ENCODE measurements around the gene HCRT. TPM values are rescaled to one million over a fixed set of nuclear protein-coding genes. Genes with fewer than 3 reads are reported as not detected.
A peak's percentile ranks its signal among the peaks of the same experiment; 100 is the strongest.

Gene HCRT
- total and polyA plus RNA-seq, 5 donors from 2014 or later = not detected

DNA sequence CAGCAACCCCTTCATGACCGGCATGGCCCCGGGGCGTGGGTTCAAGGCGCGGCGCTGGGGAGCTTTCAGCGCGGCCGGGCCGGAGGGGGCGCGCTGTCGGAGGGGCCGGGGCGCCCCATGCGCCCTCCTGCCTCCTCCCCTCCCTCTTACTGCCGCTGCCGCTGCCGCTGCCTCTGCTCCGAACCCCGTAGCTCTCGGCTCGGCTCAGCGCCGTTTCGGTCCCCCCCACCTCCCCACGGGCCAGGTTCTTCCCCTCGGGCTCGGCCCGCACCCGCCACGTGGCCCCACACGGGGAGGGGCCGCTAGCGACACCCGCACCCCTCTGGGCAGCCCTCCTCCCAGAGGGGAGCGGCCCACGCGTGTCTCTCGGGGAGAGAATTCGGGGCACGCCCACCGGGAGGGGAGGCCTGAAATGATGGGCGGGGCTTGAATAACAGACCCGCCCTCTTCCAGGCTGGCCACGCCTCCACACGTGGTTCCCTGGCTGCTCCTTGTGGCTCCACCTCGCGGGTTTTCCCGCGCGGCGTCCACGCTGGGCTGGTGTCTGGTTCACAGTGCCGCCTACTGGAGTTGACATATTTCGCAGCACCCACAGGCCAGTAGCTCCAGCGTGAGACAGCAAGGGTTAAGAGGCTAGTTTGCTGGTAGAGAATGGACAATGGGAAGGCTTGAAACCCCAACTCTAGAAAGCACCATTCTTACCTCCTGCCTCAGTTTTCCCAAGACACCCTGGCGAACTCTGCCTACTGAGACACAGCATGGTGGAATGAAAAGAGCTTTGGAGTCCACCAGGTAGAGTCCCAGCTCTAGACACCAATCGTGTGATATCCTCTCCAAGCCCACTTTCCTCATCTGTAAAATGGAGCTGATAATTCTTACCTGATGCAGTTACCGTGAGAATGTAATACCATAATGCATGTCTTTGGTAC, 4.1 kb downstream of the HCRT start, which contains the start of gene KCNH4:
Gene KCNH4 (minus strand): TSS at position 221 of the 929 bp plus-strand sequence. CDS start 197 bp downstream, at position 24.
- DNase-seq = peak; percentile 79 to 89 (median 85)
- Mint-ChIP-seq H3K27me3 (peaks cover 12% of the 10 kb centered on the region), H3K4me1 (peaks cover 15 to 69% (median 31%) of the 10 kb centered on the region in 4 donors), H3K27ac (no peak within 1 kb of the TSS), H3K9me3 (peaks cover 0 to 2% (median 0%) of the 10 kb centered on the region in 7 donors), H3K4me3 (peak within 1 kb of the TSS; percentile 64 to 86 (median 78)), H3K36me3 (no peaks in the 10 kb centered on the region)
- Histone ChIP-seq H3K4me1 (ENCODE audit: control insufficient read depth, insufficient read depth, low read length, poor library complexity, severe bottlenecking) (peaks cover 54% of the 10 kb centered on the region), H3K27ac (ENCODE audit: insufficient read depth, low read length, poor library complexity, severe bottlenecking) (no peak within 1 kb of the TSS), H3K36me3 (ENCODE audit: control insufficient read depth, insufficient read depth, low read length) (no peaks in the 10 kb centered on the region), H3K27me3 (ENCODE audit: control insufficient read depth, insufficient read depth, low read length) (no peaks in the 10 kb centered on the region), H3K9me3 (ENCODE audit: control insufficient read depth in 2 of 2, low read length in 2 of 2) (no peaks in the 10 kb centered on the region), H3K4me3 (ENCODE audit: low read depth, low read length) (peak within 1 kb of the TSS; percentile 57)
- ATAC-seq (ENCODE audit: low read depth in 2 of 2) = peak; percentile 62 to 63

DNA sequence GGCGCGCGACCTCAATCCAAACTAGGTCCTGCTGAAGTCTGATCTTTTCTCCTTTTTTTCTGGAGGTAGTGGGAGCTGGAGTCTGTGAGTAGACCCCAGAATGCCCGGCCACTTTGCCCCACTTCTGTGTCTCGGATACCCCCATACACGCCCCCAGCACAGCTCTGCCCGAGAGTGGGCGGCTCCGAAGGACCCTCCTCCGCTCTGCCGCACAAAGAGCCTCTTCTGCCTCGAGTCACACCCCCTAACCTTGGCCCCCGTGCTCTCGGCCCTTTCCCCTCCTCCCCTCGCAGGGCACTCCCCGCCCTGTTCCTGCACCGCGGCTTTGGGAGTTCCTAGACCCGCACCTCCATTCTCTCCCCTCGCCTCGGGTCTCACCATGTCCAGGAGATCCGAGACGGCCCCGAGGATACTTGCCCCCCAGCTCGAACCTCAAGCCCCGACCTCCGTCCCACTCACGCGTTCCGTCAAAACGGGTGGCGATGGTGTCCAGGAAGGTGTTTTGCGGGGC, 4.8 kb downstream of the HCRT start:
- Mint-ChIP-seq H3K9me3 (peaks cover 0 to 2% (median 0%) of the 10 kb centered on the region in 7 donors), H3K36me3 (no peaks in the 10 kb centered on the region), H3K27ac (no peak overlapping the region), H3K27me3 (peaks cover 12% of the 10 kb centered on the region), H3K4me1 (peaks cover 15 to 67% (median 31%) of the 10 kb centered on the region in 4 donors), H3K4me3 (peak overlapping the region in 3 of 4 donors; percentile 62 to 71 (median 64))
- H3K9me3 ChIP-seq (ENCODE audit: control insufficient read depth in 2 of 2, low read length in 2 of 2) = no peaks in the 10 kb centered on the region
- no peak overlapping the region for H3K27ac ChIP-seq (ENCODE audit: insufficient read depth, low read length, poor library complexity, severe bottlenecking)
- no peaks in the 10 kb centered on the region for H3K36me3 ChIP-seq (ENCODE audit: control insufficient read depth, insufficient read depth, low read length)
- no peaks in the 10 kb centered on the region for H3K27me3 ChIP-seq (ENCODE audit: control insufficient read depth, insufficient read depth, low read length)
- ATAC-seq (ENCODE audit: low read depth in 2 of 2) = no peak
- peak overlapping the region; percentile 13 for H3K4me3 ChIP-seq (ENCODE audit: low read depth, low read length)
- no peak for DNase-seq
- H3K4me1 ChIP-seq (ENCODE audit: control insufficient read depth, insufficient read depth, low read length, poor library complexity, severe bottlenecking) = peaks cover 54% of the 10 kb centered on the region

DNA sequence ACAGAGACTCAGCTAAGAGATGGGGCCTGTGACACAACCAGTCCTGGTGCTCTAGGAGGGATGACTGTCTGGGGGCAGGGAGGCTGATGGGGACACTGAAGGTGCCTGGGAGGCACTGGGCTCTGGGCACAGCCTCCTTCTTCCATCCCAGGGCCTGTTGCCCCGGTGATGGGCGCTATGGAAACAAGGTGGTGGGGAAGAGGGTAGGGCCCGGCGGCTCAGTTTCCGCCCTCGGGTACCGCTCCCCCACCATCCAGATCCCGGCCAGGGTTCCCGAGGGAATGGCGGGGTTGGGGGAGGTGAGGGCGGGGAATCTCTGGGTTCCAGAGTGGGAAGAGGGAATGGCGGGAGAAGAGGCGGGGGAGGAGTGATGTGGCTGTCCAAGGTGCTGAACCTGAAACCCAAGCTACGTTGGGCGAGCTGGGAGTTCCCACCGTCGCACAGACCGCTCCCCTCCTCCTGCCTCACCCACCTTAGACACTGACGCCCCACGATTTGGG, 5.3 kb downstream of the HCRT start:
- H3K4me1 ChIP-seq (ENCODE audit: control insufficient read depth, insufficient read depth, low read length, poor library complexity, severe bottlenecking) = peaks cover 54% of the 10 kb centered on the region
- H3K27me3 Mint-ChIP-seq = peaks cover 12% of the 10 kb centered on the region
- H3K9me3 ChIP-seq (ENCODE audit: control insufficient read depth in 2 of 2, low read length in 2 of 2) = no peaks in the 10 kb centered on the region
- H3K27ac Mint-ChIP-seq = no peak overlapping the region
- no peaks in the 10 kb centered on the region for H3K27me3 ChIP-seq (ENCODE audit: control insufficient read depth, insufficient read depth, low read length)
- no peak for DNase-seq
- H3K4me3 Mint-ChIP-seq = peak overlapping the region; percentile 64 to 85 (median 78)
- peaks cover 0 to 2% (median 0%) of the 10 kb centered on the region in 7 donors for H3K9me3 Mint-ChIP-seq
- no peak overlapping the region for H3K4me3 ChIP-seq (ENCODE audit: low read depth, low read length)
- H3K36me3 Mint-ChIP-seq = no peaks in the 10 kb centered on the region
- no peak overlapping the region for H3K27ac ChIP-seq (ENCODE audit: insufficient read depth, low read length, poor library complexity, severe bottlenecking)
- H3K36me3 ChIP-seq (ENCODE audit: control insufficient read depth, insufficient read depth, low read length) = no peaks in the 10 kb centered on the region
- ATAC-seq (ENCODE audit: low read depth in 2 of 2) = no peak
- H3K4me1 Mint-ChIP-seq = peaks cover 14 to 62% (median 30%) of the 10 kb centered on the region in 4 donors

DNA sequence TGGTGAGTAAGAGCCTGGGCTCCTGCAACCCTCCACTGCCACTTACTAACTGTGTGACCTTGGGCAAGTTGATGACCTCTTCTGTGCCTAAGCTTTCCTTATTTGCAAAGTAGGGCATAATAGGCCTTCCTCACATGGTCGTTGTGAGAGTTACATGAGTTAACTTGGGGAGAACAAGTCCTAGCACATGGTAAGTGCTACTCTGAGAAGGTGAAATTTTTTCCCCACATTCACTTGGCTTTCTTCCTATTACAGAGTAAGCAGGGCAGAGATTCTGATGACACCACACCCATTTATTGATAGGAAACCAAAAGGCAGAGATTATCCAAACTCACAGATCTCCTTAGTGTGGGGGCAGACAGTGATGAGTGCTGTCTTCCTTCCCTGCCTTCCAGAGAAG, 5.9 kb downstream of the HCRT start:
- Histone ChIP-seq H3K4me1 (ENCODE audit: control insufficient read depth, insufficient read depth, low read length, poor library complexity, severe bottlenecking) (peaks cover 48% of the 10 kb centered on the region), H3K9me3 (ENCODE audit: control insufficient read depth in 2 of 2, low read length in 2 of 2) (no peaks in the 10 kb centered on the region), H3K36me3 (ENCODE audit: control insufficient read depth, insufficient read depth, low read length) (no peaks in the 10 kb centered on the region), H3K27me3 (ENCODE audit: control insufficient read depth, insufficient read depth, low read length) (no peaks in the 10 kb centered on the region), H3K4me3 (ENCODE audit: low read depth, low read length) (no peak overlapping the region), H3K27ac (ENCODE audit: insufficient read depth, low read length, poor library complexity, severe bottlenecking) (no peak overlapping the region)
- H3K9me3 Mint-ChIP-seq = peaks cover 0 to 2% (median 0%) of the 10 kb centered on the region in 7 donors
- no peaks in the 10 kb centered on the region for H3K36me3 Mint-ChIP-seq
- peak overlapping the region; percentile 6 to 85 (median 52) for H3K4me3 Mint-ChIP-seq
- DNase-seq = no peak
- H3K27ac Mint-ChIP-seq = no peak overlapping the region
- peaks cover 9 to 56% (median 27%) of the 10 kb centered on the region in 4 donors for H3K4me1 Mint-ChIP-seq
- H3K27me3 Mint-ChIP-seq = peaks cover 12% of the 10 kb centered on the region
- no peak for ATAC-seq (ENCODE audit: low read depth in 2 of 2)

DNA sequence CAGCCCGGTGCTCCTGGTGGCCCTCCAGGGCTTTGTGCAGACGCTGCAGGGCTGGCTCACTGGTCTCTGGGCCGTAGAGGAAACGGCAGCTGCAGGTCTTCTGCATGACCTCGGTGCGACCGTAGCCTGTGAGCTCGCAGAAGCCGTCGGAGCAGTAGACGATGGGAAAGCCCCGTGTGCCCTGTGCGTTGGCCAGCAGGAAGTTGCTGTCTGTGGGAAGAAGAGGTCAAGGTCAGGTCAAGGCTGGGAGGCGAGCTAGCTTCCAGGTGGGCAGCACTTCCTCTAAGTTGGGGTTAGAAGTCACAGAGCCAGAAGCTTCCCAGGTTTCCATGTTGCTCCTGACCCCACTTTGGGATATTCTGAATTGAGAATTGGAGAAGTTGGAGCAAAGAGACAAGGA, 6.4 kb downstream of the HCRT start:
- Mint-ChIP-seq H3K9me3 (peaks cover 0 to 2% (median 0%) of the 10 kb centered on the region in 7 donors), H3K4me1 (peaks cover 9 to 53% (median 25%) of the 10 kb centered on the region in 4 donors), H3K36me3 (no peaks in the 10 kb centered on the region), H3K27ac (peak overlapping the region in 1 of 3 donors; percentile 90), H3K4me3 (peak overlapping the region in 3 of 4 donors; percentile 54 to 85 (median 80)), H3K27me3 (peaks cover 11% of the 10 kb centered on the region)
- ATAC-seq (ENCODE audit: low read depth in 2 of 2) = peak in 1 of 2 donors; percentile 14
- Histone ChIP-seq H3K36me3 (ENCODE audit: control insufficient read depth, insufficient read depth, low read length) (no peaks in the 10 kb centered on the region), H3K27ac (ENCODE audit: insufficient read depth, low read length, poor library complexity, severe bottlenecking) (no peak overlapping the region), H3K4me3 (ENCODE audit: low read depth, low read length) (no peak overlapping the region), H3K4me1 (ENCODE audit: control insufficient read depth, insufficient read depth, low read length, poor library complexity, severe bottlenecking) (peaks cover 47% of the 10 kb centered on the region), H3K27me3 (ENCODE audit: control insufficient read depth, insufficient read depth, low read length) (no peaks in the 10 kb centered on the region), H3K9me3 (ENCODE audit: control insufficient read depth in 2 of 2, low read length in 2 of 2) (no peaks in the 10 kb centered on the region)
- peak in 1 of 3 donors; percentile 46 for DNase-seq

DNA sequence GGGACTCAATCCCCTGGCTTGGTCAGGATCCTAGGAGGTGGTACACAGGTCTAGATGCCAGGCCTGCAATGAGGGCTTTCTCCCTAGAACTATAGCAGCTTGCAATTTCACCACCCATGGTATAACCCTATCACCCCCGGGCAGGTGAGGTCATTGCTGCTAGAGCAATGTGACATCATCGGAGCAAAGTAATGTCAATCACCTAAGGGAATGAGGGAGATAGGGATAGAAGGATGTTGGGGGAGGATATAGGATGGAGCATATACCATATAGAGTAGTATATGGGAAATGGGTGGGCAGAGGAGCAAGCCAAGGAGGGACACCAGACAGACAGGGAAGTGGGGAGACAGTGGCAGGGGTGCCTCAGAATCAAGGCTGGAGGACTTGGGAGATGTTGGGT, 7.6 kb downstream of the HCRT start:
- Histone ChIP-seq H3K4me3 (ENCODE audit: low read depth, low read length) (no peak overlapping the region), H3K27me3 (ENCODE audit: control insufficient read depth, insufficient read depth, low read length) (no peaks in the 10 kb centered on the region), H3K9me3 (ENCODE audit: control insufficient read depth in 2 of 2, low read length in 2 of 2) (no peaks in the 10 kb centered on the region), H3K36me3 (ENCODE audit: control insufficient read depth, insufficient read depth, low read length) (no peaks in the 10 kb centered on the region), H3K4me1 (ENCODE audit: control insufficient read depth, insufficient read depth, low read length, poor library complexity, severe bottlenecking) (peaks cover 36% of the 10 kb centered on the region), H3K27ac (ENCODE audit: insufficient read depth, low read length, poor library complexity, severe bottlenecking) (no peak overlapping the region)
- no peak for DNase-seq
- Mint-ChIP-seq H3K9me3 (peaks cover 0 to 2% (median 0%) of the 10 kb centered on the region in 7 donors), H3K27me3 (peaks cover 5% of the 10 kb centered on the region), H3K36me3 (no peaks in the 10 kb centered on the region), H3K27ac (no peak overlapping the region), H3K4me3 (peak overlapping the region in 1 of 4 donors; percentile 40), H3K4me1 (peaks cover 3 to 42% (median 18%) of the 10 kb centered on the region in 4 donors)
- ATAC-seq (ENCODE audit: low read depth in 2 of 2) = no peak

DNA sequence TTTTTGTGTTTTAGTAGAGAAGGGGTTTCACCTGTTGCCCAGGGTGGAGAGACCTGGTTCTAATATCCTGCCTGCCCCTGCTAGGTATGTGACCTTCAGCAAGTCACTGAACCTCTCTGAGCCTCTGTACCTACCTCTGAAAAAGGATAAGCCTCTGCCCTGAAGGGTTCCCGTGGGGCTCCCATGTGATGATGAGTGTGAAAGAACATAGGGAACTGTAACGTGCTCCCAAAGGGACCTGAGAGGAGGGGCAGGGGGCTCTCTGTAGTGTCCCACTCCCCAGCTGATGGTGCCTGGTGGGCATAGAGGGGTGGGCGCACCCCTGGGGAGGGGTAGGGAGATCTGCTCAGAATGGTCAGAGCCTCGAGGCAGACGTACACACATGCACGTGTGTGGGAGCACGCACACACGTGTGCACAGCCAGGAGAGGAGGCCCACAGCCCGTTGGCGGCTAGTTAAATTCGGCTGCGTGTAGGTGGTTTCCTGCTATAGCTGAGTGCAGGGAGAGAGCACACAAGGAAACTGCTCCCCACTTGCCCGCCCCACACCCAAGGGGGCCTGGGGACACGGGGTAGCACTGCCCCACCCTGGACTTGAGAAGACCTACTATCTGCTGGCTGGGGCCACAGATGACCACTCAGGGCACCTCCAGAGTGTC, 11.0 kb downstream of the HCRT start:
- ATAC-seq (ENCODE audit: low read depth in 2 of 2) = no peak
- Histone ChIP-seq H3K4me3 (ENCODE audit: low read depth, low read length) (no peak overlapping the region), H3K27ac (ENCODE audit: insufficient read depth, low read length, poor library complexity, severe bottlenecking) (no peak overlapping the region), H3K9me3 (ENCODE audit: control insufficient read depth in 2 of 2, low read length in 2 of 2) (no peaks in the 10 kb centered on the region), H3K27me3 (ENCODE audit: control insufficient read depth, insufficient read depth, low read length) (no peaks in the 10 kb centered on the region), H3K36me3 (ENCODE audit: control insufficient read depth, insufficient read depth, low read length) (no peaks in the 10 kb centered on the region), H3K4me1 (ENCODE audit: control insufficient read depth, insufficient read depth, low read length, poor library complexity, severe bottlenecking) (peaks cover 10% of the 10 kb centered on the region)
- H3K4me3 Mint-ChIP-seq = no peak overlapping the region
- H3K4me1 Mint-ChIP-seq = peaks cover under 1 to 14% (median 8%) of the 10 kb centered on the region in 4 donors
- no peak overlapping the region for H3K27ac Mint-ChIP-seq
- H3K27me3 Mint-ChIP-seq = no peaks in the 10 kb centered on the region
- DNase-seq = no peak
- H3K9me3 Mint-ChIP-seq = peaks cover 0 to 3% (median 0%) of the 10 kb centered on the region in 7 donors
- no peaks in the 10 kb centered on the region for H3K36me3 Mint-ChIP-seq

Data from CD4-positive, CD25-positive, alpha-beta regulatory T cell (primary cell).